GOT3 (cell line): ENCODE data around the gene HRH2.
"Not testable (repeated sequence)": the region's sequence is repeated elsewhere in the genome, so short reads cannot be mapped to it uniquely, and the experiment has no call there.

Experiments used
- DNase-seq: peaks from one replicate; lab custom pipeline; 2025; ENCODE audit warnings: mixed read lengths; lab: John Stamatoyannopoulos, UW

Gene HRH2

GRCh38 chr5:175714479-175715085 lies 56.7 kb downstream of the HRH2 start:
- DNase-seq: no peak

GRCh38 chr5:175715627-175716522 lies 58.0 kb downstream of the HRH2 start:
- no peak for DNase-seq

- no peak for DNase-seq
These were observed 60.0 kb downstream of the HRH2 start for GRCh38 chr5:175717837-175718236.

GRCh38 chr5:175718401-175719108 lies 60.7 kb downstream of the HRH2 start:
- DNase-seq: no peak

GRCh38 chr5:175719109-175719432 lies 61.2 kb downstream of the HRH2 start:
- not testable (repeated sequence) for DNase-seq

- no peak for DNase-seq
These were observed 66.7 kb downstream of the HRH2 start for GRCh38 chr5:175724314-175725275.

- no peak for DNase-seq
These were observed 70.4 kb downstream of the HRH2 start for GRCh38 chr5:175728316-175728715.

- DNase-seq: no peak
These were observed 71.3 kb downstream of the HRH2 start for GRCh38 chr5:175728885-175729828.

GRCh38 chr5:175729829-175730277 lies 72.0 kb downstream of the HRH2 start:
- peak; percentile 84 for DNase-seq

- DNase-seq: no peak
These were observed 73.3 kb downstream of the HRH2 start for GRCh38 chr5:175731172-175731571.

- no peak for DNase-seq
These were observed 74.0 kb downstream of the HRH2 start for GRCh38 chr5:175731756-175732465.

GRCh38 chr5:175733017-175733416 lies 75.1 kb downstream of the HRH2 start:
- DNase-seq: no peak

GRCh38 chr5:175734016-175734415 lies 76.1 kb downstream of the HRH2 start:
- DNase-seq: no peak

GRCh38 chr5:175734501-175734900 lies 76.6 kb downstream of the HRH2 start:
- DNase-seq: no peak

- no peak for DNase-seq
These were observed 77.8 kb downstream of the HRH2 start for GRCh38 chr5:175735701-175736100.

- no peak for DNase-seq
These were observed 78.8 kb downstream of the HRH2 start for GRCh38 chr5:175736652-175737051.

GRCh38 chr5:175737481-175737880 lies 79.6 kb downstream of the HRH2 start:
- DNase-seq: no peak

- DNase-seq: no peak
These were observed 80.3 kb downstream of the HRH2 start for GRCh38 chr5:175738126-175738525.

- DNase-seq: no peak
These were observed 80.8 kb downstream of the HRH2 start for GRCh38 chr5:175738602-175739133.

GRCh38 chr5:175740014-175740413 lies 82.1 kb downstream of the HRH2 start:
- no peak for DNase-seq
